Measurements from ENCODE around the gene SMARCA5. TPM values are rescaled to one million over a fixed set of nuclear protein-coding genes. Genes with fewer than 3 reads are reported as not detected.

The SMARCA5 gene
- total and polyA plus RNA-seq, 9 of the 15 experiments (the other 6 are each of a cell fraction or from before 2014, with no cell fraction given), result 21.6 to 57.8 (median 34.6) TPM

DNA sequence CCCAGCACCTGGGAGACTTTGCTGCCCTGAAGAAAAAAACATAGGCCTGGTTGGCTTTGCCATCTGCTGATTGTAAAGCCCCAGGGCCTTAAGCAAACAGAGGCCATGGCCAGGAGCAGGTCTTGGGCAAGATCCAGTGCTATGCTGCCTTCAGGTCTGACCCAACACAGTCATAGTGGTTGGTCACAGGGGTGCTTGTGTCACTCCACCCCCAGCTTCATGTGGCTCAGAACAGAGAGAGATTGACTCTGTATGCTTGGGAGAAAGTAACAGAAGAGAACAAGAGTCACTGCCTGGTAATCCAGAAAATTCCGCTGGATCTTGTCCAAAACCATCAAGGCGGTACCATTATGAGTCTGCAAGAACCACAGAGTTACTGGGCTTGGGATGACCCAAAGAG is 24.4 kb upstream of the SMARCA5 start:
- Histone ChIP-seq H3K4me1 (replicated peaks in 1 of 2; ENCODE audit: control insufficient read depth in 2 of 2, insufficient read depth in 2 of 2, low read length in 2 of 2) (no peaks in the 10 kb centered on the region; a peak in 1 of 5 replicates), H3K36me3 (ENCODE audit: control insufficient read depth, insufficient read depth, low read length) (no peaks in the 10 kb centered on the region), H2AFZ (ENCODE audit: low read depth, low read length) (no peak overlapping the region), H3K4me2 (ENCODE audit: insufficient read depth, low read length) (no peak overlapping the region), H3K27me3 (ENCODE audit: control insufficient read depth in 2 of 2, insufficient read depth in 2 of 2, low read length in 2 of 2) (no peaks in the 10 kb centered on the region), H3K9me1 (ENCODE audit: control insufficient read depth, insufficient read depth, low read length) (no peaks in the 10 kb centered on the region), H3K9ac (ENCODE audit: insufficient read depth in 1 of 2, low read depth in 2 of 2, low read length in 2 of 2) (no peak overlapping the region), H3K27ac (ENCODE audit: extremely low read depth, low read depth, low read length) (no peak overlapping the region), H3K4me3 (no peak overlapping the region), H3K9me3 (replicated peaks; ENCODE audit: control insufficient read depth, insufficient read depth, low read depth, low read length) (no peaks in the 10 kb centered on the region), H4K20me1 (replicated peaks; ENCODE audit: control insufficient read depth, insufficient read depth, low read length) (no peaks in the 10 kb centered on the region), H3K79me2 (ENCODE audit: control insufficient read depth, insufficient read depth, low read length) (no peaks in the 10 kb centered on the region)
- 19% methylated on average over 2 of the region's 2 CpGs for WGBS (ENCODE audit: insufficient coverage, low coverage, missing lambda C conversion rate)
- BruUV-seq (replicated peaks), result no TSS peak
- intact Hi-C loops (cut with micrococcal nuclease) (loop anchor here (10.0 kb wide), 1 partner anchor 404 kb away; no protein-coding TSS in a partner anchor), in situ Hi-C loops (cut with MboI) (loop anchor here (25.0 kb wide), 1 partner anchor 627 kb away; no protein-coding TSS in a partner anchor)
- ATAC-seq, result no peak
- POLR2A ChIA-PET, result no interaction called here
- no peak for DNase-seq (ENCODE audit: extremely low read depth in 1 of 4, low spot score in 3 of 4)
- CTCF ChIA-PET (ENCODE audit: low intra/inter-chr PET ratio), result no interaction called here
- FAIRE-seq, result no peak
- TF ChIP-seq ZSCAN32 (CRISPR knock-in tag; IDR thresholded peaks at IDR 0.05) (no peak), NR1H2 (CRISPR knock-in tag; IDR thresholded peaks at IDR 0.05) (no peak), ZNF780A (CRISPR knock-in tag; IDR thresholded peaks at IDR 0.05) (no peak), ZNF3 (CRISPR knock-in tag; IDR thresholded peaks at IDR 0.05) (no peak), ZBTB1 (CRISPR knock-in tag; IDR thresholded peaks at IDR 0.05; ENCODE audit: borderline replicate concordance, low read depth) (no peak), ZNF212 (CRISPR knock-in tag; IDR thresholded peaks at IDR 0.05) (no peak), POLR2G (IDR thresholded peaks at IDR 0.05; ENCODE audit: low read depth, low read length) (no peak), NCOR1 (IDR thresholded peaks at IDR 0.05) (no peak), KDM2B (CRISPR knock-in tag; IDR thresholded peaks at IDR 0.05) (no peak), TGIF2 (CRISPR knock-in tag; IDR thresholded peaks at IDR 0.05) (no peak), TFAM (CRISPR knock-in tag; conservative IDR thresholded peaks at IDR 0.05) (no peak), ZNF41 (CRISPR knock-in tag; conservative IDR thresholded peaks at IDR 0.05) (no peak)
- TF ChIP-seq, protein P1, sequence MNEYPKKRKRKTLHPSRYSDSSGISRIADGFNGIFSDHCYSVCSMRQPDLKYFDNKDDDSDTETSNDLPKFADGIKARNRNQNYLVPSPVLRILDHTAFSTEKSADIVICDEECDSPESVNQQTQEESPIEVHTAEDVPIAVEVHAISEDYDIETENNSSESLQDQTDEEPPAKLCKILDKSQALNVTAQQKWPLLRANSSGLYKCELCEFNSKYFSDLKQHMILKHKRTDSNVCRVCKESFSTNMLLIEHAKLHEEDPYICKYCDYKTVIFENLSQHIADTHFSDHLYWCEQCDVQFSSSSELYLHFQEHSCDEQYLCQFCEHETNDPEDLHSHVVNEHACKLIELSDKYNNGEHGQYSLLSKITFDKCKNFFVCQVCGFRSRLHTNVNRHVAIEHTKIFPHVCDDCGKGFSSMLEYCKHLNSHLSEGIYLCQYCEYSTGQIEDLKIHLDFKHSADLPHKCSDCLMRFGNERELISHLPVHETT (CRISPR knock-in tag; conservative IDR thresholded peaks at IDR 0.05 in 1 of 2, IDR thresholded peaks at IDR 0.05 in 1 of 2), result no peak
- TF ChIP-seq, protein P2, sequence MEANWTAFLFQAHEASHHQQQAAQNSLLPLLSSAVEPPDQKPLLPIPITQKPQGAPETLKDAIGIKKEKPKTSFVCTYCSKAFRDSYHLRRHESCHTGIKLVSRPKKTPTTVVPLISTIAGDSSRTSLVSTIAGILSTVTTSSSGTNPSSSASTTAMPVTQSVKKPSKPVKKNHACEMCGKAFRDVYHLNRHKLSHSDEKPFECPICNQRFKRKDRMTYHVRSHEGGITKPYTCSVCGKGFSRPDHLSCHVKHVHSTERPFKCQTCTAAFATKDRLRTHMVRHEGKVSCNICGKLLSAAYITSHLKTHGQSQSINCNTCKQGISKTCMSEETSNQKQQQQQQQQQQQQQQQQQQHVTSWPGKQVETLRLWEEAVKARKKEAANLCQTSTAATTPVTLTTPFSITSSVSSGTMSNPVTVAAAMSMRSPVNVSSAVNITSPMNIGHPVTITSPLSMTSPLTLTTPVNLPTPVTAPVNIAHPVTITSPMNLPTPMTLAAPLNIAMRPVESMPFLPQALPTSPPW (CRISPR knock-in tag; IDR thresholded peaks at IDR 0.05), result no peak

All from K562 (cell line).